SK-N-SH (cell line): Measurements from ENCODE around the gene DNAJB9. TPM values are rescaled to one million over a fixed set of nuclear protein-coding genes. Genes with fewer than 3 reads are reported as not detected.
A peak's percentile ranks its signal among the peaks of the same experiment; 100 is the strongest.

ENCODE experiments used
- CTCF ChIA-PET: fragments of 300-600, 350-600 bp; formaldehyde crosslinking; extraction: SDS; loops from one replicate; lab custom pipeline; 2021; lab: Yijun Ruan, JAX
- POLR2A ChIA-PET: fragments of 350-600 bp; sonication (Branson Sonifier 250); formaldehyde crosslinking; extraction: SDS; loops from one replicate; lab custom pipeline; 2020; ENCODE audit warnings: antibody characterized with exemption, inconsistent platforms; lab: Yijun Ruan, JAX
- DNase-seq: peaks from one replicate; pipeline ENCODE4 v3.0.0; 2012
- H2AFZ ChIP-seq: fragments of 200-600 bp; sonication (generic); 2 replicates; pipeline ENCODE4 v1.8.1; 2016; ENCODE audit warnings: antibody characterized with exemption, mild to moderate bottlenecking, low read depth
- H3F3A ChIP-seq: fragments of 200-600 bp; sonication (generic); replicated peaks from 2 replicates; pipeline ENCODE3; 2016; ENCODE audit warnings: antibody characterized with exemption, mild to moderate bottlenecking; ENCODE audit not compliant: insufficient read depth
- H3K27ac ChIP-seq, 2 experiments: fragments of 200-500 bp in 1 of 2; fragments of 200-600 bp in 1 of 2; sonication (Bioruptor generic) in 1 of 2; sonication (generic), shearing (Covaris generic) in 1 of 2; 2 replicates each; pipeline versions ENCODE4 v1.5.1 to v1.6.1; 2014 to 2016; ENCODE audit warnings: low read depth in 2 of 2, inconsistent platforms in 1 of 2, low read length in 1 of 2, mild to moderate bottlenecking in 1 of 2, mixed read lengths in 1 of 2
- H3K27me3 ChIP-seq: fragments of 200-600 bp; sonication (generic), shearing (Covaris generic); 2 replicates; pipeline ENCODE4 v1.6.1; 2016; ENCODE audit warnings: mixed run types; ENCODE audit not compliant: insufficient read depth
- H3K36me3 ChIP-seq, 2 experiments: fragments of 200-500 bp in 1 of 2; fragments of 200-600 bp in 1 of 2; sonication (Bioruptor generic) in 1 of 2; sonication (generic) in 1 of 2; replicated peaks in 1 of 2; 2 replicates each; pipeline versions ENCODE3 to v1.5.1; 2014 to 2016; ENCODE audit warnings: low read length in 1 of 2, mild to moderate bottlenecking in 1 of 2; ENCODE audit not compliant: insufficient read depth in 2 of 2, control insufficient read depth in 1 of 2
- H3K4me1 ChIP-seq, 2 experiments: fragments of 200-500 bp in 1 of 2; fragments of 200-600 bp in 1 of 2; sonication (Bioruptor generic) in 1 of 2; sonication (generic), shearing (Covaris generic) in 1 of 2; 2 replicates each; pipeline versions ENCODE4 v1.5.1 to v1.6.1; 2014 to 2016; ENCODE audit warnings: low read depth in 1 of 2, low read length in 1 of 2, mixed run types in 1 of 2; ENCODE audit not compliant: insufficient read depth in 2 of 2, control insufficient read depth in 1 of 2
- H3K4me2 ChIP-seq: fragments of 200-600 bp; sonication (generic), shearing (Covaris generic); 2 replicates; pipeline ENCODE4 v1.6.1; 2017; ENCODE audit warnings: mixed run types
- H3K4me3 ChIP-seq, 2 experiments: fragments of 200-500 bp in 1 of 2; fragments of 200-600 bp in 1 of 2; sonication (Bioruptor generic) in 1 of 2; sonication (generic), shearing (Covaris generic) in 1 of 2; 2 replicates each; pipeline versions ENCODE4 v1.5.1 to v1.8.1; 2014 to 2016; ENCODE audit warnings: low read depth in 2 of 2, inconsistent platforms in 1 of 2, low read length in 1 of 2, mild to moderate bottlenecking in 1 of 2, mixed read lengths in 1 of 2, moderate library complexity in 1 of 2
- H3K79me2 ChIP-seq: fragments of 200-600 bp; sonication (generic); 2 replicates; pipeline ENCODE4 v1.8.1; 2017; ENCODE audit warnings: mild to moderate bottlenecking; ENCODE audit not compliant: insufficient read depth
- H3K9ac ChIP-seq: fragments of 200-600 bp; sonication (generic); 2 replicates; pipeline ENCODE4 v1.6.1; 2017; ENCODE audit warnings: mixed run types
- H3K9me2 ChIP-seq: fragments of 200-600 bp; sonication (generic); 2 replicates; pipeline ENCODE4 v1.6.1; 2017; ENCODE audit warnings: mixed run types
- H3K9me3 ChIP-seq: fragments of 200-600 bp; sonication (generic); 2 replicates; pipeline ENCODE4 v1.6.1; 2017; ENCODE audit warnings: mixed run types, mild to moderate bottlenecking, moderate library complexity
- H4K20me1 ChIP-seq: fragments of 200-600 bp; sonication (generic); 2 replicates; pipeline ENCODE4 v1.6.1; 2017; ENCODE audit warnings: mild to moderate bottlenecking, mixed run types; ENCODE audit not compliant: insufficient read depth
- CTCF ChIP-seq: fragments of 200-600 bp; sonication (generic); IDR thresholded peaks from 2 replicates; pipeline ENCODE4 v1.6.1; 2017; ENCODE audit warnings: antibody characterized with exemption, mild to moderate bottlenecking, moderate library complexity
- ELF1 ChIP-seq: IDR thresholded peaks from 2 replicates; pipeline ENCODE4 v1.4.0; 2012
- EP300 ChIP-seq, 2 experiments: IDR thresholded peaks; 2 replicates each; pipeline versions ENCODE4 v1.4.0 to v1.6.1; 2012; ENCODE audit warnings: borderline replicate concordance in 1 of 2, low read depth in 1 of 2, low read length in 1 of 2
- FOSL2 ChIP-seq: IDR thresholded peaks from 2 replicates; pipeline ENCODE4 v1.4.0; 2012; ENCODE audit warnings: low read depth, mild to moderate bottlenecking, moderate library complexity, borderline replicate concordance
- FOXM1 ChIP-seq: IDR thresholded peaks from 2 replicates; pipeline ENCODE4 v1.4.0; 2012; ENCODE audit warnings: low read depth, mild to moderate bottlenecking
- JUND ChIP-seq: IDR thresholded peaks from 2 replicates; pipeline ENCODE4 v1.4.0; 2012
- MAX ChIP-seq: IDR thresholded peaks from 2 replicates; pipeline ENCODE4 v1.4.0; 2012; ENCODE audit warnings: low read depth
- MEF2A ChIP-seq: IDR thresholded peaks from 2 replicates; pipeline ENCODE4 v1.4.0; 2012; ENCODE audit warnings: low read depth, borderline replicate concordance
- MXI1 ChIP-seq: IDR thresholded peaks from 2 replicates; pipeline ENCODE4 v1.6.1; 2012; ENCODE audit warnings: mild to moderate bottlenecking, low read depth, low read length, improper control_type of control experiment
- NFIC ChIP-seq: IDR thresholded peaks from 2 replicates; pipeline ENCODE4 v1.4.0; 2012; ENCODE audit warnings: borderline replicate concordance
- NRF1 ChIP-seq: IDR thresholded peaks from 2 replicates; pipeline ENCODE4 v1.6.1; 2012; ENCODE audit warnings: low read depth, mild to moderate bottlenecking, low read length
- PBX3 ChIP-seq: IDR thresholded peaks from 2 replicates; pipeline ENCODE4; 2012
- REST ChIP-seq: IDR thresholded peaks from 2 replicates; pipeline ENCODE4 v1.6.1; 2012; ENCODE audit warnings: mild to moderate bottlenecking, low read depth, low read length, moderate library complexity
- RFX5 ChIP-seq: IDR thresholded peaks from 2 replicates; pipeline ENCODE4 v1.6.1; 2012; ENCODE audit warnings: mild to moderate bottlenecking, improper control_type of control experiment, low read length
- RXRA ChIP-seq: IDR thresholded peaks from 2 replicates; pipeline ENCODE4 v1.4.0; 2012; ENCODE audit warnings: low read depth, mild to moderate bottlenecking, borderline replicate concordance
- SMC3 ChIP-seq: IDR thresholded peaks from 2 replicates; pipeline ENCODE4 v1.6.1; 2012; ENCODE audit warnings: low read depth, low read length, improper control_type of control experiment
- TAF1 ChIP-seq: IDR thresholded peaks from 2 replicates; pipeline ENCODE4 v1.6.1; 2012; ENCODE audit warnings: low read depth, mild to moderate bottlenecking, low read length, moderate library complexity, borderline replicate concordance
- TCF12 ChIP-seq: IDR thresholded peaks from 2 replicates; pipeline ENCODE4 v1.4.0; 2012
- USF1 ChIP-seq: IDR thresholded peaks from 2 replicates; pipeline ENCODE4 v1.4.0; 2012; ENCODE audit warnings: low read depth, borderline replicate concordance
- USF2 ChIP-seq: fragments of 150-350 bp; IDR thresholded peaks from 2 replicates; pipeline ENCODE4 v1.6.1; 2017; ENCODE audit warnings: antibody characterized with exemption, low read length, low read depth, borderline replicate concordance
- ZBTB33 ChIP-seq: IDR thresholded peaks from 2 replicates; pipeline ENCODE4 v1.4.0; 2012; ENCODE audit warnings: low read depth, borderline replicate concordance
- WGBS: methylation state at CpG from one replicate; pipeline ENCODE4 v1.1.6; 2017; ENCODE audit warnings: low lambda C conversion rate; 5-methylcytosine and 5-hydroxymethylcytosine counted together
- polyA plus RNA-seq, 3 experiments: library from polyadenylated mRNA; depleted of rRNA; stranded (reverse); fragments of >200 nt; gene quantifications; 2 replicates each; pipeline ENCODE4 v1.2.3, GENCODE V29; 2012

Gene DNAJB9
- 6.4 and 6.6 TPM in 2 replicates for polyA plus RNA-seq (2012; rRNA removed)
- 8.5 and 9.9 TPM in 2 replicates for polyA plus RNA-seq (2012; cell fraction: cytosol; rRNA removed)
- 2.1 and 4.3 TPM in 2 replicates for polyA plus RNA-seq (2012; cell fraction: nucleus; rRNA removed)

- no peaks in the 10 kb centered on the region; the same call in 1 of the 2 replicates for H4K20me1 ChIP-seq
- peak within 1 kb of the TSS; percentile 94 to 99 for H3K27ac ChIP-seq
- H3K9me3 ChIP-seq, result no peaks in the 10 kb centered on the region
- H3K9ac ChIP-seq, result peak within 1 kb of the TSS; percentile 92
- H3K4me2 ChIP-seq, result peak within 1 kb of the TSS; percentile 83
- H3K4me3 ChIP-seq, result peak within 1 kb of the TSS; percentile 79 to 80
- no peaks in the 10 kb centered on the region for H3K9me2 ChIP-seq
- H2AFZ ChIP-seq, result peak within 1 kb of the TSS; percentile 87
- H3K36me3 ChIP-seq, result peaks cover 41 to 50% of the 10 kb centered on the region in 2 experiments
- under 1% methylated on average over 46 of the region's 65 CpGs for WGBS
- ChIA-PET POLR2A (interaction anchor here (1.0 to 2.6 kb wide), 5 partner anchors 10 to 116 kb away, joined by 3 to 34 read pairs (median 4); partner anchors contain the start of gene PNPLA8), CTCF (interaction anchor here (0.7 to 1.1 kb wide), 5 partner anchors 9 to 1435 kb away, joined by 3 to 4 read pairs (median 3); no protein-coding TSS in a partner anchor)
- H3K79me2 ChIP-seq, result peaks cover 68% of the 10 kb centered on the region
- peak; percentile 98 for DNase-seq
- H3K27me3 ChIP-seq, result no peaks in the 10 kb centered on the region
- peaks cover 18 to 38% of the 10 kb centered on the region in 2 experiments; a peak in 3 of 4 replicates for H3K4me1 ChIP-seq
- peaks cover 15% of the 10 kb centered on the region for H3F3A ChIP-seq
- TF ChIP-seq MEF2A (no peak), TAF1 (peak; percentile 68), REST (peak; percentile 4; the same call in 1 of the 2 replicates), MXI1 (peak; percentile 98), TCF12 (no peak), PBX3 (no peak), RFX5 (peak; percentile 79), FOSL2 (no peak), FOXM1 (no peak), USF2 (peak; percentile 97), RXRA (no peak), MAX (peak; percentile 100), NRF1 (peak; percentile 100), CTCF (no peak), ELF1 (peak; percentile 90), EP300 (IDR thresholded peaks at IDR 0.05; ENCODE audit: borderline replicate concordance in 1 of 2, low read depth in 1 of 2, low read length in 1 of 2) (peak in 1 of 2 experiments; percentile 15; a peak in 1 of 4 replicates), USF1 (peak; percentile 99), SMC3 (no peak), JUND (no peak), ZBTB33 (no peak), NFIC (no peak)
Observed at GRCh38 chr7:108569381-108570145, at the start of gene DNAJB9, which contains the start of gene THAP5. Gene DNAJB9, plus strand, starts transcription at chr7:108569874. Its CDS starts 1,853 bp downstream, at chr7:108571727. Gene THAP5, minus strand, starts transcription at chr7:108569706. Its CDS starts 137 bp downstream, at chr7:108569569.
